Epithelial cell of esophagus (primary cell): ENCODE results near the gene PRR5L.

ENCODE experiments used
- DNase-seq: peaks from one replicate; pipeline ENCODE4 v3.0.0; 2010; ENCODE audit warnings: low read depth
- H3K4me3 ChIP-seq: 2 replicates; pipeline ENCODE4 v1.5.1; 2011; ENCODE audit warnings: mild to moderate bottlenecking, low read length, control low read depth
- CTCF ChIP-seq: IDR thresholded peaks from 2 replicates; pipeline ENCODE4 v1.5.1; 2011; ENCODE audit warnings: low read depth, mild to moderate bottlenecking, low read length, control low read depth, inconsistent platforms; ENCODE audit not compliant: insufficient read depth; ENCODE audit errors: missing control alignments

Gene PRR5L

GRCh38 chr11:36463781-36464180 is 167.7 kb downstream of the PRR5L start:
- H3K4me3 ChIP-seq: no peak overlapping the region
- no peak for DNase-seq
- no peak for TF ChIP-seq CTCF

GRCh38 chr11:36464720-36465119 is 168.6 kb downstream of the PRR5L start:
- no peak for DNase-seq
- H3K4me3 ChIP-seq: no peak overlapping the region
- TF ChIP-seq CTCF: no peak

DNA sequence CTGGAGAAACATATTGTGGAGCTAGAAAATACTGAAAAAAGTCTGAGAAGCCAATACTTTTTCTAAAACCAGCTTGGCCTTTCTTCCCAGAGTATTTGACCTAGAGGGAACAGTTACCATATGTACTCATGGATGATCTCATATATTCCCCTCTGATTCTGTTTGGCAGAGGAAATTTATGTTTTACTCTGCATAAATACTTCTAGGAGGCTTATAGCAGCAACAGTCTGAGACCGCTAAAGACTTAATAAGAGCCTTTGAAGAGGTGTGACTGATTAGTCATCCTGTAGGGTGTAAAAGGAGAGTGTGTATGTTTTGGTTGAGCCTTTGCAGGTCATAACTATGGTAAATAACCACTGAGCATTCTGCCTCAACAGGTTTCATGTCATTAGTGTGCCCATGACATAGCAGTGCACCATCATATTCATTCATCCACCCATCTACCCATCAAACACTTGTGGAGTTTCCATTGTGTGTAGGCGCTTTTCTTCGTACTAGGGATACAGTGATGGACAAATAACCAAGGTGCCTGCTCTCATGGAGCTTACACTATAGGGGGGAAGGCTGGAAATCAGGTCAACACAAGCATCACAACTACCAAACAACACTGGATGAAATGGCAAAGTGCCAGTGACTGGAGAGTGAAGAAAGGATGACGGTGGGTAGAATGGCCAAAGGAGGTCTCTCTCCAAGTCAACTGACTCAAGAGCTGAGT is 169.5 kb downstream of the PRR5L start:
- peak; percentile 71 for DNase-seq
- no peak overlapping the region for H3K4me3 ChIP-seq
- TF ChIP-seq CTCF: no peak

- no peak overlapping the region for H3K4me3 ChIP-seq
- DNase-seq: no peak
- no peak for TF ChIP-seq CTCF
Observed at GRCh38 chr11:36467012-36467411, 170.9 kb downstream of the PRR5L start.

GRCh38 chr11:36467916-36468315 is 171.8 kb downstream of the PRR5L start:
- TF ChIP-seq CTCF: no peak
- no peak for DNase-seq
- no peak overlapping the region for H3K4me3 ChIP-seq

DNA sequence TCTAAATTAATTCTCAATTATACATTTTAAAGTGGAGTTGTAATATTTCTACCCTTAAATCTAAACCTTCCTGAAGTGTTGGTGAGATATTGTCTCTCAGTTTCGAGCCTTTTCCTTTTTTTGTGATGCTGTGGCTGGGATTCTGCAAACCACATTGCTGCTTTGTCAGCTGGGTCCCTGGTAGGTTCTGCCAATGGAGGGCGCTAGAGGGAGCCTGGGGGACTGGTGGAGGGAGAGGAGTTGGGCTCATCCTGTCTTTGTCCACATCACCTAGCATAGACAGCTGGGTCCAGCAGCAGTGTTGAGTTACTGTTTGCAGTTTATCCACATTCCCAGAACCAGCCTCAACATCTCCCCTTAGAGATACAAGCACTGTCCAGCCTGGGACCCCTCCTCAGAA is 173.0 kb downstream of the PRR5L start:
- no peak for DNase-seq
- peak; percentile 19 for TF ChIP-seq CTCF

More for the DNA sequence above, 173.0 kb downstream of the PRR5L start:
- no peak overlapping the region for H3K4me3 ChIP-seq
